ENCODE data around the gene KCNC4.
A peak's percentile ranks its signal among the peaks of the same experiment; 100 is the strongest.

Gene KCNC4

DNA sequence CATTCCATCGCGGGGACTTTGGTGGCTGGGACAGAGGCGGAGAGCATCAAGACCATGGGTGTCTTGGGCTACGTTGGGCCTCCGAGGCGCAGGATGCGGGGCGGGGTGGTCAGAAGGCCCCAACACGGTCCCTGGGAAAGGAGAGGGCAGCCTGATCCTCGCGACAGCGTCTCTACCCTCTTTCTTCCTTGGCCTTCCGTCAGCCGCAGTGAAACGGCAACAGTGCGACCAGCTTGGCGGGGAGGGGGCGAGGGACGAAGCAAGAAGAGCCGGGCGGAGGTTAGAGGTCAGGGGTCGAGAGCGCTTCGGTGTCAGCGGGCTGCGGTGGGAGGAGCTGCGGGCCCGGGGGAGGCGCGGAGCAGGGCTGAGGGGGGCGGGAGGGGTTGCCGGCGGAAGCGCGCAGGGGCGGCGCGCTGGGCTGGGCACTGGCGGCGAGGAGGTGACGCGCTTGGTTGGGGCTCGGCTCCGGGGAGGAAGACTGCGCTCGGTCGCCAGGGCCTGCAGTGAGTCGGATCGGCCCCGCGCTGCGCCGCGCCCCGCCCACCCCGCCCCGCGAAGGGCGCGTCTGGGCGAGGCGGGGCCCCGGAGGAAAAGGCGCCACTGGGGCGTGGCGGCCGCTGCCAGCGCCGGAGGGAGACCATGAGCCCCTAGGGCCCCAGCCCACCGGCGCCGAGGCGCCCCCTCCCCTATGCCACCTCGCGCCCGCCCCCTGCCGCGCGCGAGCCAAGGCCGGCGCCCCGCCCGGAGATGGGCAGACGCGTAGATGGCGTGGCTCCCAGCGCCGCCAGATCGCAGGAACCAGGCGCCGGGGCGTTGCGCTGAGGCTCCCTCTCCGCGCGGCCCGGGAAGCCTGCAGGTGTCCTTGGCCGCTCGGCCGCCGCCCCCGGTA, at the start of gene KCNC4:
KCNC4 (plus strand) TSS at position 600 of the 889 bp plus-strand sequence. CDS start 1,186 bp downstream, outside the sequence.
- DNase-seq = peak in 52 of 58 donors; percentile 42 to 86 (median 68)

DNA sequence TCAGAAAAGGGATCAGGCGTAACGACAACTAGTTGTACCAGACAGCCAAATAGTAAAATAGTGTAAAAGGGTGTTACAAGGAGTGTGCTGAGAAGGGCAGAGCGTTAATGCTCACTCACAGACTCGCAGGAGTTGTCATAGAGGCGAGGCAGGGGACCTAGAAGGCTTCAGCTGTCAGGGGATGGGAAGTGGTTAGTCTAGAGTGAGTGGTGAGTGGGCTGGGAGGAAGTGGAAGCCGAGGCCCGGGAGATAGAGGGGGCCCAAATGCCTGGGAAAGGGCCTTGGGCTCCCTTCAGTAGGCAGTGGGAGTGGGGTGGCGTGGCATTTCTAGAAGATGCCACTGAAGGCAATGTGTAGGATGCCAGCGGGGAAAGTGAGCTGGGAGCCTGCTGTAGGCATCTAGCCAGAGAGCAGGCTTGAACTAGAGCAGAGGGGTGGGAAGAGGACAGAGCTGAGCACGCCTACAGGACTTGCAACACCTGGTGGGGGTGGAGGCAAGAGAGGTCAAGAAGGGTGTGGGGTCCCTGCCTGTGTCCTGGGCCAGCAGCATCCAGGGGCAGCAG, 49.5 kb upstream of the KCNC4 start:
- no peak for DNase-seq

DNA sequence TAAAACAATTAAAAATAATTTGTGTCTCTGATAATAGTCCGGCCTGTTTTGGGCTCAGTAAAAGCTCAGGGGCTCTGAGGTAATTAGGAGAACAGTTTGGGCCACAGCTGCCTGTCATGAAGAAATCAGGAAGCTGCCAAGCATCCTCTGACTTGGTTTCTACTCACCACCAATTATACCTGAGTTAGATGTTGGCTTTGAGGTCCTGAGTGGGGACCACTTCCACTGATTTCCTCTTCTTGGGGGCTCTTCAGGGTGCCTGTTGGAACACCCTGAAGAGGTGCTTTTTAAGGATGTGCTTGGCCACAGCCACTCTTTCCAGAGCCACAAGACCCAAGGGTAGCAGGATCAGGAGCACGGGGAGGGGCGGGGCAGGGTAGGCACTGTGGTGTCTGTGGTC, 48.9 kb upstream of the KCNC4 start:
- DNase-seq = no peak

DNA sequence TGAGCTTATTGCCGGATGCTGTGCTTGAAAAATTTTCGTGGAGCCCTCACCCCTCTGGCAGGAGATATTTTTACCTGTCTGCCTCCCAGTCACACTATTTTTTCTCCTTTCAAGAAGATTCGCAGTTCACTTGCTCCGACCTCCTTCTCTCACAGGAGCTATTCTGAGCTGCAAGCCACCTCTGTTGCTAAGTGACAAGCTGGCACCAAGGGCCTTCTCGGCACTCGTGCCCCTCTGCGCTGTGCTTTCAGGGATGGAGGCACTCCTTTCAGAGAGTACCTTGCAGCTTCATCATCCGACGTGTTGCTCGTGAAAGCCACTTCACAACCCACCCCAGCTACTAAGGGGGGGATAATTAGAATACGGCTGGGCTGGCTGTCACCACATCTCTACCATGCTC, 48.3 kb upstream of the KCNC4 start:
- peak in 30 of 58 donors; percentile 11 to 82 (median 42) for DNase-seq

DNA sequence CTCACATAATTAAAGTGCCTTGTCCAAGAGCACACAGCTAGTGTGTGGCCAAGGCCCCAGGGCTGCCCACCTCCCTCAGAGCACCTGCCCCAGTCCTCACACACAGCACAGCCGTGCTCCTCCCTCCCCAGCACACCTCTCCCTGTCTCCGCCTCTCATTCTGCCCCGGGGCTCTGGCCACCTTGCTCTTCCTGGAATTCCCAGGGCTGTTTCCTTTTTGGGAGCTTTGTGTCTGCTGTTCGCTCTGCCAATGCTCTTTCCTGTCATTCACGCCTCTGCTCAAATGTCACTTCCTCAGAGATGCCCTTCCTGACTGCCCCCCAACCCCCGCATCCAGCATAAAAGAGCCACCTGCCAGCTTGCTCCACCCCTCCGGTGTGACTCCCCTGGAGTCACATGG, 46.5 kb upstream of the KCNC4 start:
- DNase-seq = no peak

DNA sequence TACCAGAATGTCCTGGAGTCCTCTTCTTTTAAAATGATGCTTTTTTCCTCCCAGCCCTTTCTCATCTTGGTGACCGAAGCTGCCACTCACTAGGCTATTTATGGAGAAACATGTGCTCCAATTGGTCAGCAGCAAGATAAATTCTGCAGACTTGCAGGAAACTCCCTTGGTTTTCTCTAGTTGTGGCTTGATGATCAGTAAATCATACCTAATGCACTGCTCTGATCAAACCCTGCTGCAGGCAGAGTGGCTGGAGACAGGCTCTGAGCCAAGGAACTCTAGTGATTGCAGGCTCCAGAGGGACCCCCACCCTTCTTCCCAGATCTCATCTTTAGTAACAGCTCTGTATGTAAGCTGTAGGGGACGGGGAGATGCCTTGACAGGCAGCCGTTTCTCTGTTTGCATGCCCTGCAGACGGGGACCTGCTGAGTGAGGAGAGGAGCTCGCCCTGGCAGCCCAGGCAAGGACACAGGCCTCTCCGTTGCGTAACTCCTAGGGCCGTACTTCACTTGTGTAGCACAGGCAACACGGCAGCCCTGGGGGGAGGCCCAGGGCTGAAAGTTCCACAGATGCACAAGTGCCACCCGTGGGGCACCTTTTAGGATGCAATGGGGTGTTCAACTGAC, 45.3 kb upstream of the KCNC4 start:
- no peak for DNase-seq

DNA sequence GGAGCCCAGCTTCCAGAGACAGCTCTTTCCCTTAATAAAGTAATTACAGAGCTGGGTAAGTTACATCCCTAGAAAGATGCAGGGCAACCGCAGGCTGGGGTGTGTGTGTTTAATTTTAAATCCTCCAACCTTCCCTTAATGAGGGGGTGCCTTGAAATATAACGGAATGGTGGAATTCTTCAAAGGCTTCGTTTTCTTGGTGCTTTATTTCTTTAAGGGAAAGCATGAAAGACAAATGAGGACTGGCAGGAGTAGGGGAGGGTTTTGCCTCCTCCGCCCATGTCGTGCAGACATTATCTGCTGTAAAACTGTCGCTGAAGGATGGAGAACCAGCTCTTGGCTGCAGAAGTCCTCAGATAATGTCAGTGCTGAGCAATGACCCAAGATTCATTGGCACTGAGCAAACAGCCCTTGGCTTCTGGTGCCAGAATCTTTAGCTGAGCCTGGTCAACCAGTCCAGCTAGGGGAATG, 44.3 kb upstream of the KCNC4 start:
- no peak for DNase-seq

DNA sequence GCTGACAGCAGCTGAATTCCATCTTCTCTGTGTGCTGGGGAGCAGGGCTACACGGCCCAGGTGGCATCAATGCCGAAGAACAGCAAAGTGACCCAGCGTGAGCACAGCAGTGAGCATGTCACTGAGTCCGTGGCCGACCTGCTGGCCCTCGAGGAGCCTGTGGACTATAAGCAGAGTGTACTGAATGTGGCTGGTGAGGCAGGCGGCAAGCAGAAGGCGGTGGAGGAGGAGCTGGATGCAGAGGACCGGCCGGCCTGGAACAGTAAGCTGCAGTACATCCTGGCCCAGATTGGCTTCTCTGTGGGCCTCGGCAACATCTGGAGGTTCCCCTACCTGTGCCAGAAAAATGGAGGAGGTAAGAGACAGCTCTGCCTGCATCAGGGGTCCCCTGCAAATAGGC, 43.3 kb upstream of the KCNC4 start:
- no peak for DNase-seq

DNA sequence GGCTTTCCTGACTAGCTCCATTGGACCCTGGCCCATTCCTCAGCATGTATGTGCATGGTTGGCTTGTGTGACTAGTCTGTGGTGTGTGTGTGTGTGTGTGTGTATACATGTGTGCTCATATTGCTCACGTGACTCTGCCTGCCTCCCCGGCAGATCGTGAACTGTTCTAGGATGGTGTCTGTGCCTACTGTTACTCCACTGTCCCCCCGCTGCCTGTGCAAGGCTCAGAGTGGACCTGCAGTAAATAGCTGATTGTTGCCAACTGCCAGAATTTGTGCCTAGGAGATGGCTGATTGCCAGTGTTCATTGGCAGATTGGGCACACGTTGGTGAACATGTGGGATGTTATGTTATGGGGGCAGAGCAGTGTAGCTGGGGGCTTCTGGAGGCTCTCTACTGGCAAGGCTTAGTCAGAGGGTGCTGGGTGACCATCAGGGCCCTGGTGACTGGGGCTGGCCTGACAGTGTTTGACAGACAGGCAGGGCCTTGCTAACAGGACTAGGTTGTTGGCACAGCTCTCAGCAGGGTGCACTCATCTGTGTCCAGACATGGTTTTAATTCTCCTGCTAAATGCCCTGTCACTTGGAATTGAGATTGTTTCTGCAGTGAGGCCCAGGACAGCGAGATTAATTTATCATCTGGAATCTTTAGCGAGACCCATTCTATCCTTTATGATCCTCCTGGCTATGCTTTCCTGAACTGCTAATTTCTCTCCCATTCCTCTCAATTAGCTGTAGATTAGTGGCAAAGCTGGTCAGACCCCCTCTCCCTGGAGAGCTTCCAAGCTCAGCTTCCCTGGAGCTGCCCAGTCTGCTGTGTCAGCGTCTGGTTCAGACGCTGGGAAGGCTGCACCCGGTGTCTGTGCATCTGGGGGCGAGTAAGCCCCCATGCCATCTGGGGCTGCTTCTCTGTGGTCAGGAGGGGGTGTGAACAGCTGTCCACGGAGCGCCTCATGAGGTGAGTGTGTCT, 39.1 kb upstream of the KCNC4 start:
- DNase-seq = peak in 3 of 58 donors; percentile 21 to 43 (median 23)

DNA sequence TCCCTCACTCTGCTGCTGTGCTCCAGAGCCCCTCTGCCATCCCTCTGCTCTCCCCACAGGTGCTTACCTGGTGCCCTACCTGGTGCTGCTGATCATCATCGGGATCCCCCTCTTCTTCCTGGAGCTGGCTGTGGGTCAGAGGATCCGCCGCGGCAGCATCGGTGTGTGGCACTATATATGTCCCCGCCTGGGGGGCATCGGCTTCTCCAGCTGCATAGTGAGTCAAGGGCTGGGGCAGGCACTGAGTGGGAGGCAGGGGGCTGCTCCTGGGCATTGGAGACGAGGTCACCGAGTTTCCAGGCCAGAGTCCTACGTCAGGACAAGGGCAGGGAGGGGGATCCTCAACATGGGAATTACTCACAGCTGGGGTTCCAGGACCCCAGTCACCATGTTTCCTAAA, 38.1 kb upstream of the KCNC4 start:
- DNase-seq = no peak

DNA sequence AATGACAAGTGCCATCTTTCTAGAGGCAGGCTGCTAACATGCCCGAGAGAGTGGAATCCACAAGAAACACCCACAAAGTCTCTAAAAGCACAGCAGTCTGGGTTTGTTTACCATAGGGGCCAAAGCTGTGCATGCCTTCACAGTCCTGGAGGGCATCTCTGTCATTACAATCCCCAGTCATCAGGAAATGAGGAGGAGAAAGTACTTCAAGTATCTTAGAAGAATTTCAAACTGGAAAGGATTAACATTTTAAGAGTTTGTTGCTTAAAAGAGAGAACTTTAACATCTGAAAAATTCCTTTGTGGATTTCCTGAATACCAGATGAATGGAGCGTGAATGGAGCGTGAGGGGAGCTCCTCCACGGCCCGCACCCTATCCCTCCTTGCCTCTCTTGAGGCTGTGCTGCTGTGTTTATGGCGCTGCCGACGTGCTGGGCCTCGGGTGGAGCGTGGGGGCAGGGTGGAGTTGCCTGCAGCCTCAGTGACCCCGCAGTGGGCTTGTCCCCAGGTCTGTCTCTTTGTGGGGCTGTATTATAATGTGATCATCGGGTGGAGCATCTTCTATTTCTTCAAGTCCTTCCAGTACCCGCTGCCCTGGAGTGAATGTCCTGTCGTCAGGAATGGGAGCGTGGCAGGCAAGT, 36.5 kb upstream of the KCNC4 start:
- no peak for DNase-seq

DNA sequence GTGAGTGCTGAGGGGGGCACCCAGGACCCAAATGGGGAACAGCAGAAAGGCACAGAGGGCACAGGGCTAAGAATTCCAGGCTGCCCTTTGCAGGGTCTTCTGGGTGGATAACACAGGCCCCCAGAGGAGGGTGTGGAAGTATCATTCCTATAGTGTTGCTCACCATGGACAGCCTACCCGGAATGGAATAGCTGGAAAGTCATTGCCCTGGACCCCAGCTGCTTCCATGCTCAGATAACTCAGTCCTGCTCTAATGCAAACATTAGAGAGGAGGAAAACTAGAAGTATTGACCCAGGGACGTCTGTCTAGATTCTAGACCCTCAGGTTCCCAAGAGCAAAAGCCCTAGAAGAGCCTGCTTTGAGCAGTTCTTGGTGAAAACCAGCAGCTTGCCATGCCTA, 35.2 kb upstream of the KCNC4 start:
- DNase-seq = no peak

DNA sequence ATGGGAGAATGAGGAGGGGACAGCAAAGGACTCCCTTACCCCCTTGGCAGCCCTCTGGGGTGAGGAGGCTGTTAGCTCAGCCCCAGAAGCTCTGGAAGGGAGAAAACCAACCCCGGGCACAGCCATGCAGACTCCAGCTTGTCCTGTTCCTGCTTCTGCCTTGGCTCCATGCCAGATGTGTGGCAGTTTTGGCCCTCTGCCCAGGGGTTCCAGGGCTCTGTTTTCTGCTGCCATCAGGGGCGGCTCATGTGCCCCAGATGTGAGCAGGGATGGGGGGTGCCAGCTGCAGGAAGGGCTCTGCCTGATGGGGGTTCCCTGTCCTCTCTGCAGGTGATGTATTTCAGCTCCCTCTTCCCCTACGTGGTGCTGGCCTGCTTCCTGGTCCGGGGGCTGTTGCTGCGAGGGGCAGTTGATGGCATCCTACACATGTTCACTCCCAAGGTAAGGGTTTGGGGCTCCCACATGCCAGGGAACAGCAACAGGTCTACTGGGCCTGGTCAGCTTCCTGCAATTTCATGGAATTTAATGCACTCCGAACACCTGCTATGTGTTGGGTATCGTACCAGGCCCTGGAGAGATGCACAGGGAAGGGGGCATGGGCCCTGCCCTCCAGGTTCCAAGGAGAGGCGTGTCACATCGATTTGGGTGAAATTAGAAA, 33.7 kb upstream of the KCNC4 start:
- peak in 32 of 58 donors; percentile 12 to 72 (median 34) for DNase-seq

DNA sequence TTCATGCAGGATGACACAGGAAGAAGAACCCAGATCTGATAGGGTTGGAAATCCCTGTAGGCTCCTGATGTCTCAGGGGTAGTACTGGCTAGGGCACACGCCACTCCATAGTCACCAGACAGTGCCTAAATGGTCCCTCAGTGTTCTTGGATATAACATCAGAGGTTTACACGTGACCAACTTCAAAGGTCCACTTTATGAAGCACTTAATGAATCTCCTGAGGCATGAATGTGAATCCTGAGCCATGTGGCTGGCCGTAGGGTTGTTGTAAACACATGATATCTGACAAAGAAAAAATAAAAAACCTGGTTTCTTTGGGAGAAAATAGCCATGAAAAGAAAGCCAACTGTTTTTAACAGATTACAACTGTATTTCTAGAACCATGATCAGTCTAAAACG, 32.3 kb upstream of the KCNC4 start:
- DNase-seq = no peak

DNA sequence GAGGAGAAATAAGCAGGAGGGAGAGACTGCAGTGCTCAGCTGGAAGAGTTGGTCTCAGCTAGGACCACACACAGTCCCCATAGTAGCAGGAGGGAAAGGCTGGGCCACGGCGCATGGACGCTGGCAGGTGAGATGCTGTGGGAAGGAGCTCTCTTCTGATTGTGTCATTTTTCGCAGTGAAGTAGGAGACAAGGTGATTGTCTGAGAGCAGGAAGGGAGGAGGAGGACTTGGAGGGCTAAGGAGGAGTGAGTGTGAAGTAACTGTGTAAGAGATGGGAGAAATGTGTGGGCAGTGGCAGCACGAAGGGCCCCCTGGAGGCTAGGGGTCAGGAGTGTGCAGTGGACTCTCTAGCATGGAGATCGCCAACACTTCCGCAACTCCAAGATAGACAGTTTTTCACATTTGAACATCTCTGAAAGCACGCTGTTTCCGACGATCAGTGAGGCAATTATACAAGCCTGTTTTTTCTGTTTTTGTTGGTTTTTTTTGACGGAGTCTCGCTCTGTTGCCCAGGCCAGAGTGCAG, 26.4 kb upstream of the KCNC4 start:
- no peak for DNase-seq

DNA sequence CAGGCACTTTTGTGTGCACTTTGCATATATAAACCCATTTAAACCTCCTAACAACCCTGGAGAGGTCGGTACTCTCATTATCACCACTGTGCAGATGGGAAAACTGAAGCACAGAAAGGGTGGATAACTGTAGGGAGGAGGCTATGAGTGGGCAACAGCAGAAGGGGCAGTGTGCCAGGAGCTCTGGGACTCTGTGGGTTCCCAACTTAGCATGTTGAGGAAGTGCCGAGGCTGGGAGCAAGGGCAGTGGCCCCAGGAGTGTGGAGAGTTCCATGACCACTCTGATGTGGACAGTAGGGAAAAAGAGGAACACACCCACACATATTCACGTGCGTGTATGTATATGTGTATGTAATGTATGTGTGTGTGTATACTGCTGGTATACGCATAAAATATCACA, 25.7 kb upstream of the KCNC4 start:
- no peak for DNase-seq

DNA sequence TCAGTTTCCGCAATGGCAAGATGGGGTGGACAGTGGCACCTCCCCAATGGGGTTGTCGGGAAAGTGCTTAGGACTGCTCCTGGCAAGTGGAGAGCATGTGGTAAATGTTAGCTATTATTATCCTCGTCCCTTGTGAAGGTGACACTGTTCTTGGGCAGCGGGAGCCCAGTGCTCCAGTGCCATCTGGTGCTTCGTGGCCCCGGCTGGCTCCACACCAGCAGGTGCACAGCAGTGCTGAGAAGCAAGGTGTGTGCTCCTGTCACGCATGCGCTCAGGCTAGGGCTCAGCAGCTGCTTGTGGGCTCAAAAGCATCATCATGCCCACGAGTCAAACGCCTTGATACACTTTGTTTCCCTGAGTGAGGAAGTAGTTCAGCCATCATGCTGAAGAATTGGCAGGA, 24.9 kb upstream of the KCNC4 start:
- no peak for DNase-seq

DNA sequence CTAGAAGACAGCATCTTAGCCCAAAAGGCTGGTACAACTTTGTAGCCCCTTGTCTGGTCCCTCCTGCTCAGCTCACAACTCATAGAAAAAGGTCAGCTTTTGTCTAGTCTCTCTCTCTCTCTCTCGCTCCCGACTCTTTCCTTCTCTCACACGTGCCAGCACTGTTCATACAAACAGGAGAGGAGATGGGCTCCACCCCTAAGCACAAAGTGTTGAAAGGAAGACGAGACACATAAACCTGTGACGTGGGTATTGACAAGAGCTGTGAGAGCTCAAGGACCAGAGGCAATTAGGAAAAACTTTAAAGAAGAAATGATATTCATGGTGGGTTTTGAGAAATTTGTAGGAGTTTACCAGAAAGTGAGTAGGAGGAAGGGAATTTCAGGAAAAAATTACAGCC, 23.6 kb upstream of the KCNC4 start:
- no peak for DNase-seq

DNA sequence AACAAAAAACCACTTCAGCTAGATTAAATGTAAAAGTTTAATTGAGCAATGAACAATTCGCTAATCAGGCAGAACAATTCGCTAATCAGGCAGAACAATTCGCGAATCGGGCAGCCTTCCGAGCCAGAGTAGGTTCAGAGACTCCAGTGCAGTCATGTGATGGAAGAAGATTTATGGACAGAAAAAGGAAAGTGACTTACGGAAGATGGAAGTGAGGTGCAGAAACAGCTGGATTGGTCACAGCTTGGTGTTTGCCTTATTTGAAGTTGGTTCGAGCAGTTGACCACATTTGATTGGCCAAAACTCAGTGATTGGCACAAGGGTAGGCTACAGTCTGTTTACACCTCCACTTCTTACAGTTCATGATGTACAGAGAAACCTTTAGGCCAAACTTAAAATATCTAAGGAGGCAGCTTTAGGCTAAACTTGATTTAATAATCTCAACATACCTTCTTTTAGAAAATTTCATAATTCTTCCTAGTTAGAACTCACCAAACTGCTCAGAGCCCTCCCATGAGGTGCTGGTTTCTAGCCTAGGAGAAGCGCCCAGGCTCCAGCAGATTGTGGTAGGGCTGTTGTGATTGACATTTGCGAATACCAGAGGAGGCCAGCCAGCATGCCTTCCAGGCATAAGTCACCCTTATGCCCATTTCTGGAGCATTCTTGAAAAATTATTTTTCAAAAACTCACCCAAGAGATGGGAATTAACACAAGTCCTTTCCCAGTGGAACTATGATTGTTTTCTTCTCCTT, 22.8 kb upstream of the KCNC4 start:
- DNase-seq = no peak

Measured in anterior cingulate cortex (tissue), 58 donors.